GM21723 (cell line): ENCODE measurements around the gene ZNF669.
A peak's percentile ranks its signal among the peaks of the same experiment; 100 is the strongest.

Source experiments
- ATAC-seq: cut with Tn5 transposase; IDR thresholded peaks from one replicate; pipeline ENCODE4 v1.9.1; 2021; ENCODE audit warnings: mild to moderate bottlenecking, moderate library complexity; ENCODE audit not compliant: unreplicated experiment

ZNF669 gene

GRCh38 chr1:247111700-247112478, 7.7 kb upstream of the ZNF669 start:
- peak; percentile 44 for ATAC-seq

DNA sequence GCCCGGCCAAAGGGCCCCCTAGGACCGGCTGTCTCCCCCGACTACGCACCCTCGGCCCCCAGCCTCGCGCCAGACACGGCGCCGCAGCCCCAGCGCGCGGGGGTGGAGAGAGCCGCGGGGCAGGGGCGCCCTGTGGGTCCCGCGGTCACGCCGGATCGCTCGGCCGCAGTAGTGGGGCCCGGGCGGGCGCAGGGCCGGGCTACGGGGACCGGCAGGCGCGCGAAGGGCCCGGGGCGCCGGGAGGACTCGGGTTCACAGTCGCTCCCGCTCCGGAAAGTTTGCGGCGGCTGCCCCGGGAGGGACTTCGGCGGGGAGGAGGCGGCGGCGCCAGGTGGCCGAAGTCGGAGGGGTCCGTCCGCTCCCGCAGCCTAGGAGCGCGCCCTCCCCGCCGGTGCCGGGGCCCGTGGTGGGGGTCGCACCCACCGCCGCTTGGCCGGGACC, 7.1 kb upstream of the ZNF669 start:
- peak; percentile 29 for ATAC-seq

DNA sequence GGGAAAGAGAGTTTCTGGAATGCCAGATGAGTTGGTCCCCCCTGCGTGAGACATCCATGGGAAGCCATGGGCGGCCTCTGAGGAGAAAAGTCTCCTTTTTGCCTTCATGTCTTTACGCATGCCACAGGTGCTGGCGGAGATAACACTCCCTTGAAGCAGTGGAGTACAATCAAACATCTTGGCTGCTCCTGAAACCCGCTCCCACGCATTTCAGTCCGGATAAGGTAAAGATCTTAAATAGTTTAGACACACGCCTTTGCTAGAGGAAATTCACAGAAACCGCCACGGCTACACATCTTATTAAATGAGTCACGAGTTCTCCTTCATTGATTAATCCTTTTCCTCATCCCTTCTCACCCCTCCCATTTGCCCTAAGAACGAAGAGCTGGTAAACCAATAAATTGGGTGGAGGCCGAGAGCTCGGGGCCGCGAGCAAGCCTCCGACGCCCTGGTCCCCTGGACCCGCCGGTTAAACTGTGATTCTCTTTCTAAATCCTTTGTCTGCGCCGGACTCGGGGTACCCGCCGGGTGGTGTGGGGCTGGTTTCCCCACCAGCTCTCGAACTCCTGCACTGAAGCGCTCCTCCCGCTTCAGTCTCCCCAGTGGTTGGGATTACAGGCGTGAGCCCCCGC, 6.6 kb upstream of the ZNF669 start:
- ATAC-seq = peak; percentile 25

DNA sequence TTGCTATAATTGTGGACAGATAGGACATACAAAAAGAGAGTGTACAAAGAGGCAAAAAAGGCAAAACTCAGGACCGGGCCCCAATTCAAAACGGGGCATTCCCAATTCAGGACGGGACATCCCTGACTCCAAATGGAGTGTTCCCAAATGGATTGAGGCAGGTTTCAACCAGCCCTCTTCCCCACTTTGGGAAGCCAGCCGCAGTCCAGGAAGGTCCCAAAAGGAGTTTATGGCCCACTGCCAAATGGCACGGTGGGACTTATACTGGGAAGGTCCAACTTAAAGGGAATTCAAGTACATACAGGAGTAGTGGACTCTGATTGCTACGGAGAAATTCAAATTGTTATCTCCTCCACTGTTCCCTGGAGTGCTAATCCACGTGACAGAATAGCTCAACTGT, 3.5 kb upstream of the ZNF669 start:
- ATAC-seq = no peak

DNA sequence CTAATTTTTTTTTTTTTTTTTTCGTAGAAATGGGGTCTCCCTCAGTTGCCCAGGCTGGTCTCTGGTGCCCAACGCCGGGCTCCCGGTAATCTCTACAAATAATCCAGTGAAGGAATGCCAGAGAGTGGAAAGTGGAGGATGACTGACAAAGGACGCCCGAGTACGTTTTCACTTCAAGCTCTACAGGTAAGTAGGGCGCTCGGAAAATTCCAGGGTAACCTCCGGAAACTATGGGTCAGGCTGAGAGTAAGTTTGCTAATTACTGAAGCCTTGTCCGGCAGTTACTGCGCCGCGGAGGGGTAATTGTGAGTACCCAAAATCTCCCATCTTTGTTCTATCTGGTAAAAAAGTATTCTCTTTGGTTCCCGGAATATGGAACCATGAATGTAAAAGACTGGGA, 1.8 kb upstream of the ZNF669 start:
- ATAC-seq = no peak

- ATAC-seq = no peak
These were observed 809 bp upstream of the ZNF669 start for GRCh38 chr1:247104965-247105364.

DNA sequence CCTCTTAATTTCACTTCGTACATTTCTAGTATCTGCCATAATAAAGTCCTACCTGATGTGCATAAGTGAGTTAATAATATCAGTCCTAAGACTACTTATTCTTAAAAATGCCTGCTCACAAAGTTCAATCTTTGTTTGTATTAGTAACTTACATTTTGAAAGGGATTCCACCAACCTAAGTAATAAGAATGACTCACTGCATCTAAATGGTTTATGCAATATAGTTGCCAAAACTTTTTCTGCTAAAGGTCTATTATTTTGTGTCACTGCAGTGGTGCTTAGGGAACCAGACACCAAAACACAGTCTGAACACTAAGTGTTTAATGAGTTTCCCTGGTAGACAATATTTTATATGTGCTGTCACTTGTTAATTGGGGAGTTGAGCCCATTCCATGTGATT, 1.8 kb downstream of the ZNF669 start:
- no peak for ATAC-seq

- ATAC-seq = no peak
These were observed 3.4 kb downstream of the ZNF669 start for GRCh38 chr1:247100676-247101279.

GRCh38 chr1:247096958-247097357, 7.2 kb downstream of the ZNF669 start:
- no peak for ATAC-seq

DNA sequence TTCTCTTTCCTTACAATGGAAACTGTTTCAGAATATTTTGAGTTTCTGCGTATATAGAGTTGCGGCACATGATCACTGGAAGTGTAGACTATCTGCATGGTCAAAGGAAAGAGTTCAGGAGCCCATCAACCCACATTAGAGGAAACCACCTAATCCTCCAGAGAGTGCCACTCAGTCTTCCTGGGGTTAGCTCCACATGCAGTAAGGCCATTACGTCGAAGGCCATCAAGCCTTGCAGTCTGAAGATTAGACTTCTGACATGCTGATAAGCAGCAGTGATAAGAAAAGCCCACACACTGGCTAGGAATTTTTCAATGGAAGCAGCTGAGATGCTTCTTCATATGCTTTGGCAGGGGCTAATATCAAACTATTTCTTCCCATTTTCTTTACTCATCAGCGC, 7.6 kb downstream of the ZNF669 start:
- no peak for ATAC-seq

- no peak for ATAC-seq
These were observed 8.0 kb downstream of the ZNF669 start for GRCh38 chr1:247096112-247096511.

DNA sequence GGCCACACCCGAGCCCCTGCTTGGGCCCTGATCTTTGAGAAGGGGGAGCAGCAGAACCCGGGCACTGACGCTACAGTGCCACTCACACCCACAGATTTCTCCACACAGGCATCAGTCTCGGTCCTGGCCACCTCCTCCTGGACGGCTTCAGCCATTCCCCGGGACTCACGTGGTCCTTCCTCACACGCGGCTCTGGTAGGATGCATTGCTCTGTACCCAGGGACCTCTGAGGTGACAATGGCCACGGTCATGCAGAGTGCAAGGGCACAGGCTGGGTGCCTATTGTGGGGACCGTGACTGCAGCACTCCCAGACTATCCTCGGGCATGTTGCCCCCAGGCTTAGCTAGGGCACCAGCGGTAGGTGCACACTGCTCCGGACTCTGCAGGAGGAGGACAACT, 13.7 kb downstream of the ZNF669 start:
- ATAC-seq = no peak

- no peak for ATAC-seq
These were observed 14.4 kb downstream of the ZNF669 start for GRCh38 chr1:247089616-247090375.

- ATAC-seq = no peak
These were observed 15.2 kb downstream of the ZNF669 start for GRCh38 chr1:247088967-247089366.

DNA sequence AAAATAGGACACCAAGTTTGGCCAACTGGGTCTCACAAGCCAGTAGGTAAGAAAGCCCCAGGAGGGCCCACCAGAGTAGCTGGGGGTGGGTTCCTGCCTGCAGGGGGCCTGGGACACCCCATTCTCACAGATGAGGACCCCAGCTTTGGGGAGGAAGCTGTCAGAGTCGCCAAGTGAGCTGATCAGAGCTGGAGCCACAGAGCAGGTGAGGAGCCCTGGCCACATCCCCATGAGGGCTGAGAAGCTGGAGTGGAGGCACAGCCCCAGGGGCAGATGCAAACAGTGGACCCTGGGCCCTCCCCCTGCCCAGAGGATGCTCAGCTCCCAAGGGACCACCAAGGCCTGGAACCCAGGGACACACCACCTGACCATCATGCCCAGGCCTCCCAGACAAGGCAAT, 16.9 kb downstream of the ZNF669 start:
- no peak for ATAC-seq

DNA sequence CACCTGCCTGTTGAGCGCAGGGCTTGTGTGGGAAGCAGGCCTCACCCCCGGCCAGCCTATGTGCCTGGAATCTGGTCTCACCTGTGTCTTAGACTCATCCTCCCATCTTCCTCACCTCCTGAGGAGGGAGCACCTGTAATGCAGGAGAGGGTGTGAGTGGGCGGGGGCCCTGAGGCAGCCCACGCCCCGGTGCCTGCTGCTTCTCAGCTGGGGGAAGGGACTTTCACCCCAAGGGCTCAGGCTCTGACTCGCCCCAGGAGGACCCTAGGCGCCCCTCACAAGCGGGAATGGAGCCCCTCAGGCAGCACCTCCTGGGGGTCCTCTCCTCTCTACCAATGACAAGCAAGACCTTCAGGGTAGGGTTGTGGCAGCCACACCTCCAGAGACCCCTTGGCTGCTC, 18.8 kb downstream of the ZNF669 start:
- ATAC-seq = no peak

DNA sequence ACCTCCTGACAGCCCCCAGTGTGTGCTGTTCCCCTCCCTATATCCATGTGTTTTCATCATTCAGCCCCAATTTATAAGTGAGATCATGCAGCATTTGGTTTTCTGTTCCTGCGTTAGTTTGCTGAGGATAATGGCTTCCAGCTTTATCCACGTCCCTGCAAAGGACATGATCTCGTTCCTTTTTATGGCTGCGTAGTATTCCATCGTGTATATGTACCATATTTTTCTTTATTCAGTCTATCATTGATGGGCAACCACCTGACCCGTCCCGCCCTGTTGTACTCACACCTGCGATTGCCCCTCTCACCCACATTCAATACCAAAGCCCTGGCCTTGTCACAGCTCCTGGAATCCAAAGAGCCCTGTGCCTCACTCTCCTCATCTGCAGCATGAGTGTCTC, 19.4 kb downstream of the ZNF669 start:
- ATAC-seq = no peak

DNA sequence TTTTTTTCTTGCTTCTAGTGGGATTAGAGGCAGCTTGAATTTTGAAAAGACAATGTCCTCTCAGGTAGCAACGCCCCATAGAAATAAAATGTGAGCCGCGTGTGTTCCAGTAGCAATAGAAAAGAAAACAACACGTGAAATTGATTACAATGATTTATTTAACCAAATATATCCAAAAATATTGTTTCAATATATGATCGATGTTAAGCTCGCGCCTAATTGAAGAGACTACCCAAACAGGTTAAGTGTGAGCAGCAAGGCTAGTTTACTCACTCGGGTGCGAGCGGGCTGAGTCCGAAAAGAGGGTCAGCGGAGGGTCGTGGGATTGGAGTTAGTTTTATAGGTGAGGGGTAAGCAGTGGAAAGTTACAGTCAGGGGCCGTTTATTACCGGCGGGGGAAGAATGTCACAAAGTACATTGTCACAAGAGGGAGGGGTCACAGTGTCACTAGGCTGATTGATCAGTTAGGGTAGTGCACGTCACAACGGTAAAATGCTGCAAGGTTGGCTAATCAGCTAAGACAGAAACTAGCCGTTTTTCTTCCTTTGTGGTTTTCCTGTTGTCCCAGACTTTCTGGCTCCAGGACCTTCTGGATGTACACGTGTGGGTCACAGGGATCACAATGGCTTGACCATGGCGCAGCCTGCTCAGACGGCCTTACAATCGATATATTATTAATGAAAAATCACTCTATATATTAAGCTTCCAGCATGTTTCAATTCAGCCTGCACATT, 24.8 kb downstream of the ZNF669 start:
- no peak for ATAC-seq

- peak; percentile 100 for ATAC-seq
These were observed 25.7 kb downstream of the ZNF669 start, which contains the start of gene ZNF670 for GRCh38 chr1:247078258-247079140. ZNF670 (minus strand) TSS chr1:247078811; CDS start chr1:247078596, 215 bp downstream.

DNA sequence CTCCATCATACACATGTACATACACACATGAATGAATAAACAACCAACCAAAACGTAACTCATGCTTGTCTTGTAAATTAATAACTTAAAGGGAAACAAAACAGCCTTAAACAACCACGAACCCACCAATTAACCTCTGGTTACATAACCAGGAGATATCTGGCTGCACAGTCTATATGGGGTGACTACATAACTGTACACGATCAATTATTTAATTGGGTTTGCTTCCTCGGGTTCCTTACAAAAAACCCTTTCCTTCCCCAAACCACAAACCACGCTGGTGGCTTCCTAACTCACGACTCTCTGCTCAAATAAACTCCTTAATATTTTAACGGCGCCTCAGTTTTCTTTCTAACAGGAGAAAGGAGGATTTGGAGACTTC, 26.3 kb downstream of the ZNF669 start:
- peak; percentile 23 for ATAC-seq
